ENCODE results near the gene ITGB3.
"Not testable (repeated sequence)": the region's sequence is repeated elsewhere in the genome, so short reads cannot be mapped to it uniquely, and the experiment has no call there.

ITGB3 gene

GRCh38 chr17:47250855-47251254 is 2.8 kb upstream of the ITGB3 start:
- DNase-seq, result no peak

DNA sequence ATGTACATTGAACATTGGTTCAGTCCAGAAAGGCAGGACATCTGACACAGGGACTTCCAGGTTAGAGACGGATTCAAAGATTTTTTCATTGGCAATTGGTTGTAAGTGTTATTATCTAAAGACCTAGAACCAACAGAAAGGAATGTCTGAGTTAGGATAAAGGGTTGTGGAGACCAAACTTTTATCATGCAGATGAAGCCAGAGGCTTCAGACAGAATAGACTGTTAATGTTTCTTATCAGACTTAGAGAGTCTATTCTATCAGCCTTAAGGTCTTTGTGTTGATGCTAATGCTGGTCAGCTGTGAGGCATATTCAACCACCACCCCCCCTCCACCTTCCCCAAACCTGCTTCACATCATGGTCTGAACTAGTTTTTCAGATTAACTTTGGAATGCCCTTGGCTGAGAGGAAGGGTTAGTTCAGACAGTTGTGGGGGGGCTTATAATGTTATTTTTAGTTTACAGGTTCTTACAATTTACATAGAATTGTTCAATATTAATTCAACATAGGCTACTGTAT is 2.1 kb upstream of the ITGB3 start:
- DNase-seq, result no peak

DNA sequence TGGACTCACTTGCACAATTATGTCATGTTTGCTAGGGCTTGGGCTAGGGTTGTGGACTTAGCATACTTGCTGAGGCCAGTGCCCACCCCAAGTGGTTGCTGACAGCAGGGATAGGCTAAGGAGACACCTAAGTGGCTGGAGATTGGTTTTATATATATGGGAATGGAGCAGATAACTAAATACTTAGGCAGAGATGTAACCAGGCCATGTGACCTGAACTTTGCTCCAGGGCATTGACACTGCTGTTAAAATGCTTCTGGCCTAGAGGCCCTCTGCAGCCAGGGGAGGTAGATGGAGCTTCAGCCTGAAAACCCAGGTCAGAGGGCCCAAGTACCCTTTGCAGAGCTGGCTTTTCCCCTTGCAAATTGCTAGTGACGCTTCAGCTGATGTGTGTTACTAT is 1.4 kb upstream of the ITGB3 start:
- no peak for DNase-seq

DNA sequence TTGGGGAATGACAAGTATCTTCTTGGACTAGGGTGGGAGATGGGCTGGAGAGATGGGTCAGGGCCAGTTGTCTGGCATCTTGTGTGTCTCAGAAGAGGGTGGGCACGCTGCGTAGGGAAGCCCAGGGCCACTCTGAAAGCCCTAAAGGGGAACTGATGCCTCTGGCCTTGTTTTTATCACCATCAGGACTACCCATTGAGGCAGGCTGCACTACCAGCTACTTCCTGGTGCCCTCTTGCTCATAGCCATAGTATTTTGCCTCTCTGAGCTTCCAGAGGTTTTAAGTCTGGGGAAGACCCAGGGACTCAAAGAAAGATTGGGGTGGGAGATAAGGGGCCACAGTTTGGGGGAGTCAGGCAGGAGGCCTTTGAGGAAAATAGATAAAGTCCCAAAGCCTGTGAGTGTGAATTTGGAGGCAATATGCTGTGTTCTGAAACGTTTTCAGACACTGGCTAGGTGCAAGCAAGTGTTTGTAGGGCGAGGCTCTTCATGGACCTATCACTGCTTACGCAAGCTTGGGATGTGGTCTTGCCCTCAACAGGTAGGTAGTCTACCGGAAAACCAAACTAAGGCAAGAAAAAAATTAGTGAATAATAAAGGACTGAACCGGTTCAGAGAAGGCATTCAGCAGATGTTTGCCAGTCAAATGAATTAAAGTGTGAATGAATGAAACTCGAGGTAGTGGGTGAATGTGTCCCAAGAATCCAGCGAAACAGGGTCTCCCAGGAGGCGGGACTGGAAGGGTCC is 688 bp upstream of the ITGB3 start:
- no peak for DNase-seq

GRCh38 chr17:47254403-47254943 is 846 bp downstream of the ITGB3 start:
- no peak for DNase-seq

DNA sequence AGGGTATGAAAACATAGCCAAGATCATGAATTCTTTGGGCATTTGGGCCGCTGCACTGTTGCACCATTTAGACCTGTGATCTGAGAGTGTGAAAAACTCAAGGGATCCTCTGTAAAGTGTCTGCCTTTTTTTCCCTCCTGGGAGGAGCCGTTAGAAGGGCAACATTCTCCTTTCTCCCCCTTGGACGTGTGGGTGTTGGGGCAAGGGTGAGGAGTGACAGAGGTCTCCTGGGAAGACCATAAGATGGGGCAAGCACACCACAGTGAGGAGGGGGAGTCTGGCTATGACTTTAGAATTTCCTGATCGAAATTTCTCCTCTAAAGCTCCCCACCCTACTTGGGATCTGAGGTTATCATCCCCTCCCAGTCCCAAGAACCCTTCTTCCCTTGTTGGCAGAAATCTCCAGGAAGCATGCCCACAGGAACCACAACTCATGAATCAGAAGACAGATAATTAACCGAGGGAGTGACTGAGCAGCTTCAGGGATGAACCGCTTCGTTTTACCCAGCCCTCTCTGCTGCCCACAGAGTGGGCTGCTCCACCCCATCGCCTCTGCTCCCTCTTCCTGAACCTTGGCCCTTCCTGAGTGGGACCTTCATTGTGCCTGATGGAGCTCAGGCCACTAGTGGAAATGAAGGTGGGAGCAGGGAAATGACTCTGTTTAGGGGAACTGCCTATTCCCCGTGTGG is 4.2 kb downstream of the ITGB3 start:
- DNase-seq, result peak; percentile 58

- DNase-seq, result no peak
Measured at GRCh38 chr17:47262586-47262985, 9.0 kb downstream of the ITGB3 start.

- DNase-seq, result no peak
Measured at GRCh38 chr17:47264166-47264565, 10.5 kb downstream of the ITGB3 start.

GRCh38 chr17:47265983-47266541 is 12.4 kb downstream of the ITGB3 start:
- DNase-seq, result no peak

- DNase-seq, result no peak
Measured at GRCh38 chr17:47266782-47267181, 13.2 kb downstream of the ITGB3 start.

- no peak for DNase-seq
Measured at GRCh38 chr17:47267354-47267828, 13.8 kb downstream of the ITGB3 start.

DNA sequence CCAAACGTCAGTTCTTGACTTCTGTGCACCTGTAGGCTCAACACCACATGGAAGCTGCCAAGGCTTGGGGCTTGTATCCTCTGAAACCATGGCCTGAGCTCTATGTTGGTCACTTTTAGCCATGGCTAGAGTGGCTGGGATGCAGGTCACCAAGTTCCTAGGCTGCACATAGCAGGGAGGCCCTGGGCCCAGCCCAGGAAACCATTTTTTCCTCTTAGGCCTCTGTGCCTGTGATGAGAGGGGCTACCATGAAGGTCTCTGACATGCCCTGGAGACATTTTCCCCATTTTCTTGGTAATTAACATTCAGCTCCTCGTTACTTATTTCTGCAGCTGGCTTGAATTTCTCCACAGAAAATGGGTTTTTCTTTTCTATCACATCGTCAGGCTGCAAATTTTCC is 15.3 kb downstream of the ITGB3 start:
- DNase-seq, result not testable (repeated sequence)

- not testable (repeated sequence) for DNase-seq
Measured at GRCh38 chr17:47269561-47270280, 16.1 kb downstream of the ITGB3 start.

DNA sequence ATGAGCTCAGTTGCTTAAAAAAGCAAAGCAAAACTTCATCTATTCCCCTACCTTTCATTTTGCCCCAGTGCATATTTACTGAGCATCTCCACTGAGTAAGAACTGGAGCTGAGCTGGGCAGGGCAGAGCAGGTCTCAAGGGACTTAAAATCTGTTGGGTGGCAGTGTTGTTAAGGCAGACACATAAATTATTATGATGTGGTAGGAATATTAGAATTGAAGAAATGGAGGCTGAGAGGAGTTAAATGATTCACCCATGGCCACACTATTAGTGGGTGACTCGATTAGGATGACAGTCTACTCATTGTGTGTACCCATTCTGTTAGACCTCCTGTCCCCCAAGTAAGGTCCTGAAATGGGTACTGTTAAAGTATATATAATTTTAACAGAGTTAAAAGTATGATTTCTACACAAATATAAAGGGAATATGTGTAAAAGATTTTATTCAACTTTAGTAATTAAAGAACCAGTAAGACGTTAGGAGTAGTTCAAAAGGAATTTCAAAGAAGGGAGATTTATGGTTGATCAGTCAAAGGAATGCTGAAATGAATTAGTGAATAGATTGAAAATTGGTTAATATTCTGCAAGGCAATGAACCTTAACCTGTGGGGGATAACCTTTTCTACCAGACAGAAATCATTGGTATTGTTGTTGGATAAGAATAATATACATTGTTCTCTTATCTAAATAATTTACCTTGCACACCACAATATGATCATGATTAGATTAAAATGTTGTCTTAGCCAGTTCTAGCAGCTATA is 17.5 kb downstream of the ITGB3 start:
- DNase-seq, result no peak

- DNase-seq, result no peak
Measured at GRCh38 chr17:47272491-47272890, 18.9 kb downstream of the ITGB3 start.

GRCh38 chr17:47273245-47273644 is 19.6 kb downstream of the ITGB3 start:
- DNase-seq, result no peak

GRCh38 chr17:47274319-47275069 is 20.9 kb downstream of the ITGB3 start:
- DNase-seq, result no peak

- DNase-seq, result no peak
Measured at GRCh38 chr17:47275245-47275984, 21.8 kb downstream of the ITGB3 start.

- DNase-seq, result no peak
Measured at GRCh38 chr17:47276444-47276843, 22.8 kb downstream of the ITGB3 start.

DNA sequence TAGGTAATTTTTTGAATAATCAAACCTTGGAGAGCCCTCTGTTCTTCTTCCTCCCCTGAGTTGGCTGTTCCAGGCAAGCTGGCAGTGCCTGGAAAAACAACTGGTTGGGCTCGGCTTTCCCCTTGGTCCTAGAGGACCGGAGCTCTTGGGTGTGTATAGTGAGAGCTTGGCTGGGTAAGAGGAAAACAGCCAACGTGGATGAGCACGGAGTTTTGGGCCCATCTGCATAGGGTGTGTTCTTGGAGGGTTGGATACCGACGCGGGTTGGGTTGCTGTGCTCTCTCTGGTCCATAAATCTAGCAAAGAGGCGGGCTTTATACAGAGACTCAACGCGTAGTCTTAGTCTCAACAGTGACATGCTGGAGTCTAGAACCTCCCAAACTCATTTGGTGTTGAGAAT is 23.2 kb downstream of the ITGB3 start:
- DNase-seq, result no peak

- DNase-seq, result no peak
Measured at GRCh38 chr17:47277921-47278320, 24.3 kb downstream of the ITGB3 start.

Data from GDM1 (cell line).